Lung (tissue), 12 donors: ENCODE measurements around the gene PXDN. TPM values are rescaled to one million over a fixed set of nuclear protein-coding genes. Genes with fewer than 3 reads are reported as not detected.

Source experiments
- ATAC-seq: fragments of 200-7000 bp; cut with Tn5 transposase; one replicate; pipeline ENCODE4 v1.9.1; 2020; ENCODE audit warnings: moderate number of reproducible peaks; ENCODE audit not compliant: insufficient read depth, low FRiP score
- DNase-seq, 3 donors: peaks; one replicate each; pipeline ENCODE4 v3.0.0-alpha.2; 2013 to 2017
- H3K27ac ChIP-seq, 2 donors: one replicate each; pipeline ENCODE4 v1.5.1; 2013; ENCODE audit warnings: mild to moderate bottlenecking in 2 of 2, moderate library complexity in 2 of 2, control low read depth in 1 of 2, inconsistent platforms in 1 of 2, low read depth in 1 of 2, low read length in 1 of 2
- H3K27me3 ChIP-seq, 3 donors: one replicate each; pipeline ENCODE4 v1.5.1; 2013; ENCODE audit warnings: low read length in 2 of 3; ENCODE audit not compliant: control insufficient read depth in 3 of 3, insufficient read depth in 3 of 3
- H3K36me3 ChIP-seq, 4 donors: one replicate each; pipeline ENCODE4 v1.5.1; 2013; ENCODE audit warnings: low read length in 4 of 4, mild to moderate bottlenecking in 1 of 4, moderate library complexity in 1 of 4; ENCODE audit not compliant: control insufficient read depth in 4 of 4, insufficient read depth in 4 of 4
- H3K4me1 ChIP-seq, 5 donors: one replicate each; pipeline ENCODE4 v1.5.1; 2013; ENCODE audit warnings: low read length in 5 of 5, mild to moderate bottlenecking in 2 of 5, moderate library complexity in 1 of 5; ENCODE audit not compliant: control insufficient read depth in 5 of 5, insufficient read depth in 5 of 5
- H3K4me3 ChIP-seq: one replicate; pipeline ENCODE4 v1.5.1; 2013; ENCODE audit warnings: mild to moderate bottlenecking, control low read depth, moderate library complexity
- H3K9ac ChIP-seq, 2 donors: one replicate each; pipeline ENCODE4 v1.5.1; 2013; ENCODE audit warnings: low read length in 2 of 2, control low read depth in 1 of 2; ENCODE audit not compliant: insufficient read depth in 1 of 2
- H3K9me3 ChIP-seq, 4 donors: one replicate each; pipeline ENCODE4 v1.5.1; 2013; ENCODE audit warnings: low read length in 3 of 4, mild to moderate bottlenecking in 1 of 4, moderate library complexity in 1 of 4; ENCODE audit not compliant: control insufficient read depth in 4 of 4, insufficient read depth in 3 of 4
- CTCF ChIP-seq: IDR thresholded peaks from 2 replicates; pipeline ENCODE4 v1.5.1; 2012; ENCODE audit warnings: mild to moderate bottlenecking; ENCODE audit errors: control extremely low read depth, extremely low read depth
- WGBS, 2 donors: extraction: QIAGEN DNeasy Blood & Tissue Kit; methylation state at CpG; one replicate each; pipeline ENCODE4 v1.1.7; 2013; 5-methylcytosine and 5-hydroxymethylcytosine counted together
- polyA plus RNA-seq, 2 donors: library from polyadenylated mRNA; stranded (reverse); fragments of 200-250 nt; gene quantifications; one replicate each; pipeline ENCODE4 v1.2.1, GENCODE V29; 2013
- total RNA-seq, 2 donors: library from RNA; depleted of rRNA in 1 of 2; stranded (reverse); fragments of >200 nt in 1 of 2; gene quantifications; one replicate each; pipeline ENCODE4 v1.2.1, GENCODE V29; 2014 to 2021
- donor health status: control.
- donor health status: control.
- donor health status: Bipolar disorder and iron deficiency.
- donor health status: healthy.
- donor health status: DM: yes; HTN: yes; CAD: no.

The PXDN gene
- total and polyA plus RNA-seq, 4 donors: 10.6 to 198 (median 45.1) TPM

GRCh38 chr2:1618191-1618961 lies 125.9 kb downstream of the PXDN start:
- H3K27ac ChIP-seq: no peak overlapping the region
- H3K4me3 ChIP-seq: no peak overlapping the region
- no peaks in the 10 kb centered on the region for H3K27me3 ChIP-seq
- no peak for TF ChIP-seq CTCF
- ATAC-seq (no peak), DNase-seq (no peak)
- H3K9ac ChIP-seq: no peak overlapping the region
- 91 to 94% methylated on average over 20 of the region's 20 CpGs for WGBS, 2 donors
- H3K36me3 ChIP-seq: no peaks in the 10 kb centered on the region
- H3K9me3 ChIP-seq: peaks cover 0 to 4% (median 0%) of the 10 kb centered on the region in 4 donors
- peaks cover 0 to 8% (median 0%) of the 10 kb centered on the region in 5 donors for H3K4me1 ChIP-seq

GRCh38 chr2:1617425-1618021 lies 126.8 kb downstream of the PXDN start:
- H3K36me3 ChIP-seq: no peaks in the 10 kb centered on the region
- no peak for DNase-seq
- ATAC-seq: no peak
- no peak overlapping the region for H3K4me3 ChIP-seq
- TF ChIP-seq CTCF: no peak
- no peak overlapping the region for H3K9ac ChIP-seq
- 83 to 85% methylated on average over 11 of the region's 11 CpGs for WGBS, 2 donors
- H3K4me1 ChIP-seq: peaks cover 0 to 9% (median 0%) of the 10 kb centered on the region in 5 donors
- H3K27me3 ChIP-seq: no peaks in the 10 kb centered on the region
- H3K9me3 ChIP-seq: peaks cover 0 to 6% (median 0%) of the 10 kb centered on the region in 4 donors
- no peak overlapping the region for H3K27ac ChIP-seq

- WGBS, 2 donors: 61 to 73% methylated on average over 10 of the region's 10 CpGs
- Histone ChIP-seq H3K27ac (no peak overlapping the region), H3K4me1 (peaks cover 0 to 9% (median 0%) of the 10 kb centered on the region in 5 donors), H3K36me3 (no peaks in the 10 kb centered on the region), H3K9ac (no peak overlapping the region), H3K4me3 (no peak overlapping the region), H3K27me3 (no peaks in the 10 kb centered on the region), H3K9me3 (peaks cover 0 to 1% (median 0%) of the 10 kb centered on the region in 4 donors)
- DNase-seq (no peak), ATAC-seq (no peak)
- TF ChIP-seq CTCF: no peak
Observed at GRCh38 chr2:1614564-1614963, 129.8 kb downstream of the PXDN start.
